Epithelial cell of proximal tubule (primary cell): ENCODE measurements around the gene ARL5C. TPM values are rescaled to one million over a fixed set of nuclear protein-coding genes. Genes with fewer than 3 reads are reported as not detected.

Experiments
- DNase-seq: peaks from one replicate; pipeline ENCODE4 v3.0.0-alpha.2; 2011; ENCODE audit warnings: low read depth
- H3K4me3 ChIP-seq: 2 replicates; pipeline ENCODE4 v1.5.1; 2011; ENCODE audit warnings: low read depth, mild to moderate bottlenecking, low read length
- total RNA-seq: library from RNA; depleted of rRNA; stranded (reverse); fragments of >200 nt; gene quantifications from 2 replicates; pipeline ENCODE4 v1.2.3, GENCODE V29; 2015
- TF ChIP-seq, protein P1 (sequence below): conservative IDR thresholded peaks from 2 replicates; pipeline ENCODE4 v1.5.1; 2012; ENCODE audit warnings: low read depth, mild to moderate bottlenecking, low read length

ARL5C gene
- total RNA-seq, 1 donor from 2014 or later: not detected

DNA sequence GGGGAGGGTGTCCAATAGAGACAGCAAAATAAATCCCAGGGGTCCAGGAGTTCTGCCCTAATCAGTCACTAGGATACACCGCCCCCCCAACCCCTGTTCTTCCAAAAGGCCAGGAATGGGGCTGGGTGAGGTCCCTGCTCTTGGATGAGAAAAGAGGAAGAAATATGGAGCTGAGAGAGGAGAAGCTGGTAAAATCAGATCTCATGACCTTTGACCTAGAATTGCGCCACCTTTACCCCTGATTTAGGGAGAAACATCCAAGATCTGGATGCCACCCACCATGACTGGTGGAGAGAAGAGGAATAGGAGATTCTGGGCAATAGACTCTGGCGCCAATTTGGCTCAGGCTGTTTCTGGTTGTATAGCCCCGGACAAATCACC is 32.2 kb upstream of the ARL5C start:
- TF ChIP-seq, protein P1, sequence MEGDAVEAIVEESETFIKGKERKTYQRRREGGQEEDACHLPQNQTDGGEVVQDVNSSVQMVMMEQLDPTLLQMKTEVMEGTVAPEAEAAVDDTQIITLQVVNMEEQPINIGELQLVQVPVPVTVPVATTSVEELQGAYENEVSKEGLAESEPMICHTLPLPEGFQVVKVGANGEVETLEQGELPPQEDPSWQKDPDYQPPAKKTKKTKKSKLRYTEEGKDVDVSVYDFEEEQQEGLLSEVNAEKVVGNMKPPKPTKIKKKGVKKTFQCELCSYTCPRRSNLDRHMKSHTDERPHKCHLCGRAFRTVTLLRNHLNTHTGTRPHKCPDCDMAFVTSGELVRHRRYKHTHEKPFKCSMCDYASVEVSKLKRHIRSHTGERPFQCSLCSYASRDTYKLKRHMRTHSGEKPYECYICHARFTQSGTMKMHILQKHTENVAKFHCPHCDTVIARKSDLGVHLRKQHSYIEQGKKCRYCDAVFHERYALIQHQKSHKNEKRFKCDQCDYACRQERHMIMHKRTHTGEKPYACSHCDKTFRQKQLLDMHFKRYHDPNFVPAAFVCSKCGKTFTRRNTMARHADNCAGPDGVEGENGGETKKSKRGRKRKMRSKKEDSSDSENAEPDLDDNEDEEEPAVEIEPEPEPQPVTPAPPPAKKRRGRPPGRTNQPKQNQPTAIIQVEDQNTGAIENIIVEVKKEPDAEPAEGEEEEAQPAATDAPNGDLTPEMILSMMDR: no peak
- peak overlapping the region; percentile 78 for H3K4me3 ChIP-seq
- DNase-seq: no peak

DNA sequence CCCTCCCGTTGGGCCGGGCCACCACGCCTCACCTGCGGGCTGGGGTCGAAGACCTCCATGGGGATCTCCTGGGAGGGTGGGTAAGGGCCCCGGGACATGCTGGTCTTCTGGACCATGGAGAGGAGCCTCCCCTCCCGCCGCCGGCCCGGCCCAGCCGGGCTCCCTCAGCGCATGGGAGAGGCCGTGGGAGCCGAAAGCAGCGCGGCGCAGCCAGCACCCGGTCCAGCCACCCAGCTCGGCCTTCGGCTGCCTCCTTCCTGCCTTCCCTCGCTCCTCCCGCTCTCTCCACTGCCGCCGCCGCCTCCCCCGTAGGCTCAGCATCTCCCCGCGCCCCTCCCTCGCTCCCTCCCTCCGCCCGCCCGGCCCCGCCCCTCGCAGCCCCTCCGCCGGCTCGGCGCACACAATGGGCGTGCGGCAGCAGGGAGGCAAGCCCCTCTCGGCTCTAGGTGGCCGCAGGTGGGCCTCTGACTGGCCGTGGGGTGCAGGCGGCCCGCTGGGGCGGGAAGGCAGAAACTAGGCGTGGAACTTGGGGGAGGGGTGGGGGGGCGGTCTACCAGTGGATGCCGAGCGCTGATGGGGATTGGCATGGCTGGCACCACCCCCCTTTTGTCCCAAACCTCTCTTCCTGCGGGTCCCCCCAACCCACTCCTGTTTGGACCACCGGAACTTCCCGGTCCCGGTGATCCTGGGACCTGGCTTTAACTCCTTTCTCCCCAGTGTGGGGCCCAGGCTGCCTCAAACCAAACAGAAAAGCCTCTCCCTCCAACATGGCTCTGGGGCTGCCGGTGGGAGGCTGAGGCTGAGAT is 31.6 kb upstream of the ARL5C start, which contains the start of gene CACNB1:
Gene CACNB1, minus strand, starts transcription at position 290 of the 806 bp plus-strand sequence. Its CDS starts 174 bp downstream, at position 116.
- peak within 1 kb of the TSS; percentile 78 for H3K4me3 ChIP-seq
- TF ChIP-seq, protein P1: no peak
- no peak for DNase-seq

DNA sequence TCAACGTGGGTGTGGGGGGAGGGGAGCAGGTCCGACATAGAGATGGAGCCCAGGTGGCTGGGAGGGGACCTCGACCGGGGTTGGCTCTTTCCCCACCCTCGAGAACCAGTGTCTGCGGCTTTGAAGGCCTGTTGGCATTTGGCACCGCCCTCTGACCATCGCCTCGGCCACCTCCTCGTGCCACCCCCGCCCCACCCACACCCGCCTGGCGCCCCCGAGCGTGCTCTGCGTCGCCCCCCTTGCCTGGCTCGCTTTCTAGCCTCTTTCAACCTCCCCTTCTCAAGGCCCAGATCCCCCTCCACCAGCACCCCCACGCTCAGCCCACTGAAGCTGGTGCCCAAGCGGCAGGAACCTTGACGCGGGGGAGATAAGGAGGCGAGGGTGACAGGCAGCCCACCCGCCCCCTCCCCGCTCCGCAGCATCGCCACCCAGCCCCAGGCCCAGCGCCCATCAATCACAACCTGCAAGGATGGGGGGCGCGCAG is 30.9 kb upstream of the ARL5C start:
- H3K4me3 ChIP-seq: peak overlapping the region; percentile 78
- no peak for DNase-seq
- TF ChIP-seq, protein P1: no peak

DNA sequence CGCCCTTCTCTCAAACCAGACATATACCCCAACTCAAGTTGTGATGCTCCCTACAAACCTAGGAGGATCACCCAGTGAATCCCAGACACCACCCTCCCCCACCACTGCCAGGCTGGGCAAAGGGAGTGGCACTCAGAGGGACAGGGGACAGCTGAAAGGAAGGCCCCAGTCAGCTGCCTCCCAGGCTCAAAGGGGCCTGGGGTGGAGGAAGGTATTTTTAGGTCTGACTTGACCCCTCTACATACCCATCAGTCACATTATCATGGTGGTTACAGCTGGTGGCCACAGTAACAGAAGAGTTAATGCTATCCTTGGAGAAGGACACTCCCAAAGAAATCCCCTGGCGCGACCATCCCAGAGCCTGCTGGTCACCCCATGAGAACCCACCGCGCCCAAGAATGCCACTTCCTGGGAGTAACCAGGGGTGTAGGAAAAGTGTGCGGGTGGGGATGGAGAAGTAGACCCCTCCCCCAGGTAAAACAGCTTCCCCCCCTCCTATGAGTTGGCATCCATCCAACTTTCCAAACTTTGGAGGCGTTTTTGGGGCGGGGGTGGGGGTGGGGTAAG is 30.4 kb upstream of the ARL5C start:
- TF ChIP-seq, protein P1: no peak
- H3K4me3 ChIP-seq: peak overlapping the region; percentile 78
- DNase-seq: no peak

DNA sequence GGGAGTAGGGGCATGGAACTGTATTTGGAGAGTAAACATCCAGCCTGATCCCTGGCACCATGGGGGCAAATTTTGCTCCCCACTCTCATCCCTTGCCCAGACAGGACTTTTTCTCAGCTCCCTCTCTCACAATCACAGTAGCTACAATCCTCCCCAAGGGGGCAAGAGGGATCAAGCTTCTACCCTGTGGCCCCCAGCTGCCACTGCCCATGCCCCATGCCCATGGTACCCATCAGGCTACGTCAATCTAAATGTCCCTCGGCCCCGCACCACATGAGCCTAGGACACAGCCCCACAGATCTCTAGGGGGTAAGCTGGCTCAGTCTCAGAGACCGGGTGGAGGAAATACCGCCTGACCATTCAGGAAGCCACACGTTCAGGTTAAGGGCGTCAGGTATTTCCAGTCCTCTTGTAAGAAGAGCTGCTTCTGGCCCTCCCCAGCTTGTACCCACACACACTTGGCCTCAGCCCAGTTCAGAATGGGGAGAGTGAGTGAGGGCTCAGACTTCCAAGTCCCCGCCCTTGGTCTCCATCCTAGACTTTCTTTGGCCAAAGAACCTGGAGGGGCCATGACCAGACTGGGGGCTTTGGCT is 29.7 kb upstream of the ARL5C start:
- H3K4me3 ChIP-seq: no peak overlapping the region
- no peak for DNase-seq
- TF ChIP-seq, protein P1: no peak

DNA sequence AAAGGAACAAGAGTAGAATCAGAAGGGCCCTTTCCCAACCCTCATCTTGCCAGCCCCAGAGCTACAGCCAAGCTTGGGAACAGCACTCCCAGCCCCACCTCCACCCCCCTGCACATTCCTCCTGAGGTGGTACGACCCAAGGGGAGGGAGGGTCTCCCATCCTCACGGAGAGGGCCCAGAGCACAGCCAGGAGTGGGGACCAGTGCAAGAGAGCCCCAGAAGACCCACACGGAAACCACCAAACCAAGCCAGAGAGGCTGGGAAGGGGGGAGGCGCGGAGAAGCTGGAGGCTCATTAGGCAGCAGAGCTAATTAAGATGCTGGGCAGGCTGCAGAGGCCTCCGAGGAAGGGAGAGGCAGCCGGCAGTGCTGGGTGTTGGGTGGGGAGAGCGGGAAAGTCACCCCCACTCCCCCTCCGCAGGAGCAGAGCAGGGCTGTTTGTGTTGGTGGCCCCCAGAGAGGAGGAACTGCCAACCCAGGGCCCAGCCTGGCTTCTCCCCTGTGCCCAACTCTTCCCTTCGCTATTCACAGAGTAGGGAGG is 29.1 kb upstream of the ARL5C start:
- TF ChIP-seq, protein P1: no peak
- no peak overlapping the region for H3K4me3 ChIP-seq

More for the DNA sequence above, 29.1 kb upstream of the ARL5C start:
- DNase-seq: no peak
